ENCODE data around the gene SLC16A3. TPM values are rescaled to one million over a fixed set of nuclear protein-coding genes. Genes with fewer than 3 reads are reported as not detected.

Gene SLC16A3
- total RNA-seq, 2 donors from 2014 or later, result 53.7 to 65.6 TPM

Small RNA genes lying within 50 kb of the gene (microRNA-seq; reads per million reads assigned to microRNA genes)
- 0 to 0.32 reads per million in 2 donors for gene MIR6787 (ENCODE audit: borderline microRNAs expressed in 2 of 2)

Other genes with a start within 250 kb of the SLC16A3 start
- gene CENPX, start 206.2 kb upstream of the SLC16A3 start, total RNA-seq, result 10 to 100 TPM; 30.9 to 31.7 TPM
- gene LRRC45, start 205.7 kb upstream of the SLC16A3 start, total RNA-seq, result 1 to 10 TPM; 3.8 to 5.7 TPM
- gene RAC3, start 197.4 kb upstream of the SLC16A3 start, total RNA-seq, result 1 to 10 TPM; 1.0 to 1.3 TPM
- 10 to 100 TPM; 44.1 to 52.1 TPM for gene DCXR, start 191.3 kb upstream of the SLC16A3 start, total RNA-seq
- 10 to 100 TPM; 23.7 to 26.4 TPM for gene RFNG, start 177.2 kb upstream of the SLC16A3 start, total RNA-seq
- 10 to 100 TPM; 54.6 to 62.7 TPM for gene GPS1, start 177.1 kb upstream of the SLC16A3 start, total RNA-seq
- 10 to 100 TPM; 47.8 to 48.6 TPM for gene DUS1L, start 163.2 kb upstream of the SLC16A3 start, total RNA-seq
- gene FASN, start 130.8 kb upstream of the SLC16A3 start, total RNA-seq, result 10 to 100 TPM; 41.9 to 50.6 TPM
- gene CCDC57, start 16.2 kb upstream of the SLC16A3 start, total RNA-seq, result 10 to 100 TPM; 20.3 to 28.5 TPM
- gene CSNK1D, start 44.7 kb downstream of the SLC16A3 start, total RNA-seq, result 100 to 1,000 TPM in 1 of 2 donors, 10 to 100 TPM in 1; 93.6 to 103 TPM
- 1 to 10 TPM; 1.9 to 3.0 TPM for gene CD7, start 88.6 kb downstream of the SLC16A3 start, total RNA-seq
- gene SECTM1, start 104.7 kb downstream of the SLC16A3 start, total RNA-seq, result 10 to 100 TPM; 10.3 to 14.5 TPM
- not detected for gene TEX19, start 130.2 kb downstream of the SLC16A3 start, total RNA-seq
- not detected for gene UTS2R, start 142.7 kb downstream of the SLC16A3 start, total RNA-seq
- 10 to 100 TPM; 10.0 to 16.4 TPM for gene HEXD, start 189.3 kb downstream of the SLC16A3 start, total RNA-seq
- 10 to 100 TPM; 21.0 to 26.8 TPM for gene OGFOD3, start 189.5 kb downstream of the SLC16A3 start, total RNA-seq
- gene CYBC1, start 221.7 kb downstream of the SLC16A3 start, total RNA-seq, result 10 to 100 TPM; 55.5 to 77.9 TPM
- 10 to 100 TPM; 34.2 to 37.1 TPM for gene NARF, start 229.7 kb downstream of the SLC16A3 start, total RNA-seq

All from posterior vena cava (tissue), 2 donors.